Measurements from ENCODE around the gene RITA1. TPM values are rescaled to one million over a fixed set of nuclear protein-coding genes. Genes with fewer than 3 reads are reported as not detected.

The RITA1 gene
- total and polyA plus RNA-seq, 2 of the 4 experiments (the other 2 are of a cell fraction), result 14.2 to 14.7 TPM

DNA sequence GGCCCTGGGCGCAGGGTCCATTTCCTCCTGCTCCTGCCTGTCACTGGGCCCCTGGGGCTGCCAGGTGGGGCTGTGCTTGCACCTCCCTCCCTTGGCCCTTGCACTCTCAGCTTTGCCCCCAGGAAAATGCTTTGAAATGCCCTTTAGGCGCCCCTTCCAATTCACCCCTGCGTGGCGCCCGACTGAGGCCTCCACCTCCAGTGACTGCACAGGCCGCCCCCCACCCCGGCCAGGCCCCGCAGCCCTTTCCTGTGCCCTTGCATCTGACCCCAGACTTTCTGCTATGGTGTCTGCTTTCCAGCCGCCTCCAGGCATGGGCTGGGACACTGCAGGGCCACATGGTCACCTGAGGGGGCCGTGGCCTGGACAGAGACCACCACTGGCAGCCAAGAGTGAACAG lies 17.7 kb upstream of the RITA1 start:
- no peak overlapping the region for H2AK9ac ChIP-seq (replicated peaks; ENCODE audit: low read depth, low read length, poor library complexity)
- no peak overlapping the region for H2BK15ac ChIP-seq (ENCODE audit: low read depth, low read length)
- no peak overlapping the region for H4K5ac ChIP-seq (ENCODE audit: low read depth, low read length)
- no peaks in the 10 kb centered on the region for H3K9me3 ChIP-seq (ENCODE audit: control insufficient read depth, insufficient read depth, low read length)
- intact Hi-C loops (cut with micrococcal nuclease), result no loop called here
- in situ Hi-C loops (cut with MboI; ENCODE audit: low sequenced_read_pairs), result no loop called here
- ChIA-PET CTCF (no interaction called here), POLR2A (ENCODE audit: unreplicated experiment) (no interaction called here)
- no peak overlapping the region for H3K4me3 ChIP-seq (ENCODE audit: insufficient read depth, low read depth, low read length)
- H4K8ac ChIP-seq (ENCODE audit: low read depth in 2 of 2, low read length in 2 of 2), result no peak overlapping the region
- H2AK5ac ChIP-seq (ENCODE audit: low read depth, low read length), result no peak overlapping the region
- no peak overlapping the region for H3K23ac ChIP-seq (ENCODE audit: low read depth, low read length)
- no peak overlapping the region for H3K18ac ChIP-seq (ENCODE audit: low read depth, low read length)
- H2AFZ ChIP-seq (replicated peaks; ENCODE audit: low read length, poor library complexity), result no peak overlapping the region
- peaks cover 67% of the 10 kb centered on the region for H3K36me3 ChIP-seq (ENCODE audit: control insufficient read depth, insufficient read depth, low read length)
- DNase-seq (no peak), ATAC-seq (ENCODE audit: low read depth) (no peak)
- H2BK120ac ChIP-seq (ENCODE audit: low read depth, low read length), result no peak overlapping the region
- no peak overlapping the region for H2BK5ac ChIP-seq (ENCODE audit: low read depth, low read length, poor library complexity, severe bottlenecking)
- BruUV-seq (replicated peaks), result no TSS peak
- dilution Hi-C loops (cut with HindIII; ENCODE audit: low sequenced_read_pairs, unreplicated experiment), result no loop called here
- no peak overlapping the region for H3K9ac ChIP-seq (ENCODE audit: low read depth, low read length)
- no peak overlapping the region for H3K4ac ChIP-seq (ENCODE audit: low read depth, low read length)
- no peak overlapping the region for H3K4me2 ChIP-seq (ENCODE audit: low read depth, low read length)
- H3K4me1 ChIP-seq (ENCODE audit: control insufficient read depth, insufficient read depth, low read length), result no peaks in the 10 kb centered on the region; the same call in 1 of the 2 replicates
- peaks cover 3 to 5% of the 10 kb centered on the region in 2 experiments; a peak in 2 of 4 replicates for H3K79me1 ChIP-seq (ENCODE audit: low read depth in 1 of 2, low read length in 2 of 2)
- no peaks in the 10 kb centered on the region for H3K9me1 ChIP-seq (ENCODE audit: insufficient read depth, low read length)
- no peaks in the 10 kb centered on the region for H3K27me3 ChIP-seq (ENCODE audit: control insufficient read depth, insufficient read depth, low read length)
- H3K27ac ChIP-seq (ENCODE audit: insufficient read depth, low read length), result no peak overlapping the region
- H2BK20ac ChIP-seq (ENCODE audit: low read depth, low read length), result no peak overlapping the region
- no peak overlapping the region for H4K91ac ChIP-seq (ENCODE audit: insufficient read depth, low read depth, low read length)
- H3K14ac ChIP-seq (replicated peaks; ENCODE audit: low read depth, low read length), result no peak overlapping the region
- no peak overlapping the region for H3K56ac ChIP-seq (ENCODE audit: extremely low read depth, insufficient read depth, low read length)
- no peak for TF ChIP-seq CHD1 (IDR thresholded peaks at IDR 0.05; ENCODE audit: low read depth, low read length)
- no peak for TF ChIP-seq SMC3 (IDR thresholded peaks at IDR 0.05; ENCODE audit: low read depth, low read length)
- no peak for TF ChIP-seq POLR2A (IDR thresholded peaks at IDR 0.05; ENCODE audit: low read depth, low read length)
- H4K20me1 ChIP-seq (ENCODE audit: insufficient read depth, low read length), result no peaks in the 10 kb centered on the region; the same call in 1 of the 2 replicates
- 91% methylated on average over 8 of the region's 10 CpGs; no CpG with 5 or more reads in 1 of the 2 experiments for WGBS, 2 experiments (ENCODE audit: extremely low coverage in 2 of 2, insufficient read length in 1 of 2)

All from IMR-90 (cell line).